WTC11 (cell line): ENCODE results near the gene MCUR1.
"Not testable (repeated sequence)": the region's sequence is repeated elsewhere in the genome, so short reads cannot be mapped to it uniquely, and the experiment has no call there.

ENCODE experiments used
- CREB1 ChIP-seq: sonication (generic); formaldehyde crosslinking; IDR thresholded peaks from 2 replicates; pipeline ENCODE4 v1.8.0; 2023; ENCODE audit warnings: mild to moderate bottlenecking, missing genetic modification reagents
- CTCF ChIP-seq: fragments of 200-600 bp; IDR thresholded peaks from 2 replicates; pipeline ENCODE4 v1.8.0; 2022; ENCODE audit warnings: antibody characterized with exemption
- MXD4 ChIP-seq: fragments of 250-450 bp; sonication (Bioruptor Pico); IDR thresholded peaks from 2 replicates; pipeline ENCODE4 v1.8.0; 2021; ENCODE audit warnings: mild to moderate bottlenecking, moderate library complexity, borderline replicate concordance
- NR3C1 ChIP-seq: sonication (generic); formaldehyde crosslinking; conservative IDR thresholded peaks from 2 replicates; pipeline ENCODE4 v1.8.1; 2023; ENCODE audit warnings: low read depth, mild to moderate bottlenecking, missing genetic modification reagents
- TEAD1 ChIP-seq: sonication (generic); formaldehyde crosslinking; IDR thresholded peaks from 2 replicates; pipeline ENCODE4 v1.8.0; 2022; ENCODE audit warnings: mild to moderate bottlenecking, missing genetic modification reagents
- USF2 ChIP-seq: sonication (generic); formaldehyde crosslinking; IDR thresholded peaks from 2 replicates; pipeline ENCODE4 v1.8.1; 2023; ENCODE audit warnings: mild to moderate bottlenecking, missing genetic modification reagents, moderate library complexity
- ZNF121 ChIP-seq: sonication (generic); formaldehyde crosslinking; IDR thresholded peaks from 2 replicates; pipeline ENCODE4 v1.8.0; 2023; ENCODE audit warnings: missing genetic modification reagents
- ZNF425 ChIP-seq: fragments of 250-450 bp; sonication (Bioruptor Pico); conservative IDR thresholded peaks from 2 replicates; pipeline ENCODE4 v1.9.0; 2021; ENCODE audit warnings: mild to moderate bottlenecking
- TF ChIP-seq, protein P1 (sequence below): fragments of 250-450 bp; sonication (Bioruptor Pico); IDR thresholded peaks from 2 replicates; pipeline ENCODE4 v1.9.0; 2021; ENCODE audit warnings: mild to moderate bottlenecking
- TF ChIP-seq, protein P2 (sequence below): sonication (generic); formaldehyde crosslinking; IDR thresholded peaks from 2 replicates; pipeline ENCODE4 v1.8.1; 2022; ENCODE audit warnings: low read depth, mild to moderate bottlenecking, moderate library complexity, missing genetic modification reagents, borderline replicate concordance
- TF ChIP-seq, protein P3 (sequence below): sonication (generic); formaldehyde crosslinking; IDR thresholded peaks from 2 replicates; pipeline ENCODE4 v1.8.0; 2023; ENCODE audit warnings: missing genetic modification reagents

DNA sequence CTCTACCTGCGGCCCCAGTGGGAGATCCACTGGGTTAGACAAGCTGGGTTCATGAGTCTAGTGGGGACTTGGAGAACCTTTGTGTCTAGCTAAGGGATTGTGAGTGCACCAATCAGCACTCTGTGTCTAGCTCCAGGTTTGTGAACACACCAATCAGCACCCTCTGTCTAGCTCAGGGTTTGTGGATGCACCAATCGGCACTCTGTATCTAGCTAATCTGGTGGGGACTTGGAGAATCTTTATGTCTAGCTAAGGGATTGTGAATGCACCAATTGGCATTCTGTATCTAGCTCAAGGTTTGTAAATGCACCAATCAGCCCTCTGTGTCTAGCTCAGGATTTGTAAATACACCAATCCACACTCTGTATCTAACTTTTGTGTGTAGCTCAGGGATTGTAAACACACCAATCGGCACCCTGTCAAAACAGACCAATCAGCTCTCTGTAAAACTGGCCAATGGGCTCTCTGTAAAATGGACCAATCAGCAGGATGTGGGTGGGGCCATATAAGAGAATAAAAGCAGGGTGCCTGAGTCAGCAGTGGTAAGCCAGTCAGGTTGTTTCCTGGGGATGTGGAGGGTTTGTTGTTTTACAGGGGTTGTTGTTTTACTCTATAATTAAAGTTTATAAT lies 46.3 kb upstream of the MCUR1 start:
- TF ChIP-seq CTCF; MXD4; CREB1 (CRISPR knock-in tag); NR3C1 (CRISPR knock-in tag); ZNF425 (CRISPR knock-in tag); USF2 (CRISPR knock-in tag); ZNF121 (CRISPR knock-in tag); TEAD1 (CRISPR knock-in tag): not testable (repeated sequence)
- TF ChIP-seq, protein P1, sequence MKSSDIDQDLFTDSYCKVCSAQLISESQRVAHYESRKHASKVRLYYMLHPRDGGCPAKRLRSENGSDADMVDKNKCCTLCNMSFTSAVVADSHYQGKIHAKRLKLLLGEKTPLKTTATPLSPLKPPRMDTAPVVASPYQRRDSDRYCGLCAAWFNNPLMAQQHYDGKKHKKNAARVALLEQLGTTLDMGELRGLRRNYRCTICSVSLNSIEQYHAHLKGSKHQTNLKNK (CRISPR knock-in tag) = not testable (repeated sequence)
- TF ChIP-seq, protein P2, sequence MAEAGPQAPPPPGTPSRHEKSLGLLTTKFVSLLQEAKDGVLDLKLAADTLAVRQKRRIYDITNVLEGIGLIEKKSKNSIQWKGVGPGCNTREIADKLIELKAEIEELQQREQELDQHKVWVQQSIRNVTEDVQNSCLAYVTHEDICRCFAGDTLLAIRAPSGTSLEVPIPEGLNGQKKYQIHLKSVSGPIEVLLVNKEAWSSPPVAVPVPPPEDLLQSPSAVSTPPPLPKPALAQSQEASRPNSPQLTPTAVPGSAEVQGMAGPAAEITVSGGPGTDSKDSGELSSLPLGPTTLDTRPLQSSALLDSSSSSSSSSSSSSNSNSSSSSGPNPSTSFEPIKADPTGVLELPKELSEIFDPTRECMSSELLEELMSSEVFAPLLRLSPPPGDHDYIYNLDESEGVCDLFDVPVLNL (CRISPR knock-in tag) = not testable (repeated sequence)
- TF ChIP-seq, protein P3, sequence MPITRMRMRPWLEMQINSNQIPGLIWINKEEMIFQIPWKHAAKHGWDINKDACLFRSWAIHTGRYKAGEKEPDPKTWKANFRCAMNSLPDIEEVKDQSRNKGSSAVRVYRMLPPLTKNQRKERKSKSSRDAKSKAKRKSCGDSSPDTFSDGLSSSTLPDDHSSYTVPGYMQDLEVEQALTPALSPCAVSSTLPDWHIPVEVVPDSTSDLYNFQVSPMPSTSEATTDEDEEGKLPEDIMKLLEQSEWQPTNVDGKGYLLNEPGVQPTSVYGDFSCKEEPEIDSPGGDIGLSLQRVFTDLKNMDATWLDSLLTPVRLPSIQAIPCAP (CRISPR knock-in tag) = not testable (repeated sequence)
